PFSK-1 (cell line): ENCODE measurements around the gene NTN1.

Experiments used
- FOXP2 ChIP-seq: optimal IDR thresholded peaks from 2 replicates; pipeline ENCODE3; 2011; ENCODE audit warnings: borderline replicate concordance, control low read depth, inconsistent platforms; ENCODE audit not compliant: insufficient read depth; ENCODE audit errors: extremely low read length, extremely low read depth
- POLR2AphosphoS5 ChIP-seq: IDR thresholded peaks from 2 replicates; pipeline ENCODE4 v1.6.1; 2012; ENCODE audit warnings: low read depth, mild to moderate bottlenecking, control low read depth, low read length, moderate library complexity
- SIN3A ChIP-seq: IDR thresholded peaks from 2 replicates; pipeline ENCODE4 v1.6.1; 2012; ENCODE audit warnings: mild to moderate bottlenecking, low read length, moderate library complexity, borderline replicate concordance; ENCODE audit not compliant: insufficient read depth
- TAF1 ChIP-seq: IDR thresholded peaks from 2 replicates; pipeline ENCODE4 v1.6.1; 2012; ENCODE audit warnings: low read length, control low read depth, borderline replicate concordance; ENCODE audit not compliant: insufficient read depth
- TF ChIP-seq, protein P1 (sequence below), 2 experiments: IDR thresholded peaks; 2 replicates each; pipeline versions ENCODE4 v1.6.1 to v1.8.0; 2011 to 2012; ENCODE audit warnings: low read depth in 2 of 2, low read length in 2 of 2, control low read depth in 1 of 2, inconsistent platforms in 1 of 2, mild to moderate bottlenecking in 1 of 2, moderate library complexity in 1 of 2; ENCODE audit not compliant: insufficient read depth in 1 of 2

Gene NTN1

DNA sequence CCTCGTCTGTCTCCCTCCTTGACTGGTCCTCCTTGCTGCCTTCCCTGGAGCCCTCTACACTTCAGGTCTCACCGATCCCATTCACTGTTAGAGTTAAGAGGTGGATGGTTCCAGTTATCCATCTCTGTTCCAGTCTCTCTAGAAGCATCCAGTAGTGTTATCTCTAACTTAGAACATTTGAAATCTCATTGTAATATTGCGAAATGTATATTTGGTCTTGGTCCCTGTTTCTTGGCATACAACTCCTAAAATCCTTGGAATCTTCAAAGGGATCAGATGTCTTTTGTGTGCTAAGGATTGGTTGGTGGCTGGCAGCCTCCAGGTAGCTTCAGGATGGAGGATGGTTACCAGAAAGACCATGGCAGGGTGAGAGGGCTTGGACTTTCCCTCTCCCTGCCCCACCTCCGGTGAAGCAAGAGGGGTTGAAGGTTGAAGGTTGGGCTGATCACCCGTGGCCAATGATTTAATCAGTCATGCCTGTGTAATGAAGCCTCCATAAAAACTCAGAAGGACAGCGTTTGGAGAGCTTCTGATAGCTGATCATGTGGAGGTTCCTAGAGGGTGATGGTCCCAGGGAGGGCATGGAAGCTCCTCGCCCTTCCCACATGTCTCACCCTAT, 59.1 kb downstream of the NTN1 start:
- TF ChIP-seq SIN3A (no peak), FOXP2 (no peak), POLR2AphosphoS5 (no peak)
- TF ChIP-seq, protein P1, sequence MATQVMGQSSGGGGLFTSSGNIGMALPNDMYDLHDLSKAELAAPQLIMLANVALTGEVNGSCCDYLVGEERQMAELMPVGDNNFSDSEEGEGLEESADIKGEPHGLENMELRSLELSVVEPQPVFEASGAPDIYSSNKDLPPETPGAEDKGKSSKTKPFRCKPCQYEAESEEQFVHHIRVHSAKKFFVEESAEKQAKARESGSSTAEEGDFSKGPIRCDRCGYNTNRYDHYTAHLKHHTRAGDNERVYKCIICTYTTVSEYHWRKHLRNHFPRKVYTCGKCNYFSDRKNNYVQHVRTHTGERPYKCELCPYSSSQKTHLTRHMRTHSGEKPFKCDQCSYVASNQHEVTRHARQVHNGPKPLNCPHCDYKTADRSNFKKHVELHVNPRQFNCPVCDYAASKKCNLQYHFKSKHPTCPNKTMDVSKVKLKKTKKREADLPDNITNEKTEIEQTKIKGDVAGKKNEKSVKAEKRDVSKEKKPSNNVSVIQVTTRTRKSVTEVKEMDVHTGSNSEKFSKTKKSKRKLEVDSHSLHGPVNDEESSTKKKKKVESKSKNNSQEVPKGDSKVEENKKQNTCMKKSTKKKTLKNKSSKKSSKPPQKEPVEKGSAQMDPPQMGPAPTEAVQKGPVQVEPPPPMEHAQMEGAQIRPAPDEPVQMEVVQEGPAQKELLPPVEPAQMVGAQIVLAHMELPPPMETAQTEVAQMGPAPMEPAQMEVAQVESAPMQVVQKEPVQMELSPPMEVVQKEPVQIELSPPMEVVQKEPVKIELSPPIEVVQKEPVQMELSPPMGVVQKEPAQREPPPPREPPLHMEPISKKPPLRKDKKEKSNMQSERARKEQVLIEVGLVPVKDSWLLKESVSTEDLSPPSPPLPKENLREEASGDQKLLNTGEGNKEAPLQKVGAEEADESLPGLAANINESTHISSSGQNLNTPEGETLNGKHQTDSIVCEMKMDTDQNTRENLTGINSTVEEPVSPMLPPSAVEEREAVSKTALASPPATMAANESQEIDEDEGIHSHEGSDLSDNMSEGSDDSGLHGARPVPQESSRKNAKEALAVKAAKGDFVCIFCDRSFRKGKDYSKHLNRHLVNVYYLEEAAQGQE (IDR thresholded peaks at IDR 0.05; ENCODE audit: insufficient read depth in 1 of 2, low read depth in 2 of 2, low read length in 2 of 2), result no peak

- TF ChIP-seq POLR2AphosphoS5 (no peak), TAF1 (no peak), SIN3A (no peak), FOXP2 (no peak)
- TF ChIP-seq, protein P1 (IDR thresholded peaks at IDR 0.05; ENCODE audit: insufficient read depth in 1 of 2, low read depth in 2 of 2, low read length in 2 of 2), result no peak
These were observed 59.7 kb downstream of the NTN1 start for GRCh38 chr17:9080983-9081382.

GRCh38 chr17:9086577-9086976, 65.3 kb downstream of the NTN1 start:
- TF ChIP-seq, protein P1 (IDR thresholded peaks at IDR 0.05; ENCODE audit: insufficient read depth in 1 of 2, low read depth in 2 of 2, low read length in 2 of 2), result no peak
- TF ChIP-seq SIN3A, result no peak
- TF ChIP-seq FOXP2, result no peak

- TF ChIP-seq SIN3A (no peak), POLR2AphosphoS5 (no peak), TAF1 (no peak), FOXP2 (no peak)
- TF ChIP-seq, protein P1 (IDR thresholded peaks at IDR 0.05; ENCODE audit: insufficient read depth in 1 of 2, low read depth in 2 of 2, low read length in 2 of 2), result no peak
These were observed 66.6 kb downstream of the NTN1 start for GRCh38 chr17:9087921-9088320.

DNA sequence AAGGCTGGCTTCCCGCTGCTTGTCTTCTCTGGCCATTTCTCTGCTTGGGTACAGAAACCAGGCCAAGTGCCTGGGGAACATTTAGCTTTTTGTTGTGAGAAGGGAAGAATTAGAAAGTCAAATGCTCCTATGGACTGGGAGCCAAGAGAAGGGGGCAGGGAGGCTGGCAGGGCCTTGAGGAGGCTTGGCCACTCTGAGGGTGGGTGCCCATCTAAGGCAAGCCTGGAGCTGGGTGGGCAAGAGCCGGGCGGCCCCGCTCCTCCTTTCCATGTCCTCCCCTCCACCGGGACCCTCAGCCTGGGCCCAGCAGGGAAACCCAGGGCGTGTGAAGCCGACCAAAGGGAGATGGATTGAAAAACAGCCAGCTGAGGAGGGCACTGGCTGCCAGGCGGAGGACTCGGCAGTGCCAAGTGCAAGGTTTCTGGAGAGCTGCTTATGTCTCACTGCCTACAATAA, 69.4 kb downstream of the NTN1 start:
- TF ChIP-seq, protein P1 (IDR thresholded peaks at IDR 0.05; ENCODE audit: insufficient read depth in 1 of 2, low read depth in 2 of 2, low read length in 2 of 2), result no peak
- TF ChIP-seq TAF1 (no peak), SIN3A (no peak), FOXP2 (no peak), POLR2AphosphoS5 (no peak)
